Stomach (tissue), 4 donors: ENCODE results near the gene CCDC146.

Experiments used
- CTCF ChIP-seq, 7 experiments: fragments of 450-650 bp in 4 of 7; fragments of 200-600 bp in 3 of 7; sonication (generic) in 3 of 7; IDR thresholded peaks; one replicate each; pipeline ENCODE4 v1.5.1; 2016 to 2019; ENCODE audit warnings: antibody characterized with exemption in 7 of 7, control low read depth in 2 of 7, mild to moderate bottlenecking in 1 of 7
- POLR2AphosphoS5 ChIP-seq, 3 donors: sonication (generic); formaldehyde crosslinking; IDR thresholded peaks; one replicate each; pipeline ENCODE4 v1.6.1; 2016; ENCODE audit warnings: antibody characterized with exemption in 3 of 3

- TF ChIP-seq CTCF (IDR thresholded peaks at IDR 0.05) (no peak), POLR2AphosphoS5 (IDR thresholded peaks at IDR 0.05) (no peak)
Measured at GRCh38 chr7:77320714-77321113, 198.3 kb downstream of the CCDC146 start.
